Neural crest cell (in vitro differentiated cells): ENCODE measurements around the gene NRAS. TPM values are rescaled to one million over a fixed set of nuclear protein-coding genes. Genes with fewer than 3 reads are reported as not detected.
A peak's percentile ranks its signal among the peaks of the same experiment; 100 is the strongest.

ENCODE experiments used
- DNase-seq: peaks from one replicate; pipeline ENCODE4 v3.0.0; 2021; ENCODE audit warnings: low read depth, mixed read lengths, low spot score
- H3K27ac Mint-ChIP-seq: one replicate; pipeline ENCODE4 v1.8.0; 2021; ENCODE audit warnings: mild to moderate bottlenecking, mixed read lengths; ENCODE audit not compliant: unreplicated experiment
- H3K27me3 Mint-ChIP-seq: 2 replicates; pipeline ENCODE4 v1.8.0; 2021; ENCODE audit warnings: low read depth, mild to moderate bottlenecking, mixed read lengths
- H3K36me3 Mint-ChIP-seq: 2 replicates; pipeline ENCODE4 v1.8.0; 2021; ENCODE audit warnings: low read depth, mild to moderate bottlenecking, mixed read lengths
- H3K4me1 Mint-ChIP-seq: 2 replicates; pipeline ENCODE4 v1.8.0; 2021; ENCODE audit warnings: mixed read lengths
- H3K4me3 Mint-ChIP-seq: one replicate; pipeline ENCODE4 v1.8.0; 2021; ENCODE audit warnings: mild to moderate bottlenecking, mixed read lengths
- H3K9me3 Mint-ChIP-seq: 2 replicates; pipeline ENCODE4 v1.8.0; 2021; ENCODE audit warnings: mixed read lengths
- total RNA-seq: library from RNA; stranded (reverse); gene quantifications from 2 replicates; pipeline ENCODE4 v1.2.1, GENCODE V29; 2021
- TF ChIP-seq, protein P1 (sequence below): fragments of 200-600 bp; sonication (generic); conservative IDR thresholded peaks from 2 replicates; pipeline ENCODE4 v1.5.0; 2021; ENCODE audit warnings: antibody characterized with exemption, mild to moderate bottlenecking

The NRAS gene
- total RNA-seq, 1 donor from 2014 or later, result 64.8 TPM

DNA sequence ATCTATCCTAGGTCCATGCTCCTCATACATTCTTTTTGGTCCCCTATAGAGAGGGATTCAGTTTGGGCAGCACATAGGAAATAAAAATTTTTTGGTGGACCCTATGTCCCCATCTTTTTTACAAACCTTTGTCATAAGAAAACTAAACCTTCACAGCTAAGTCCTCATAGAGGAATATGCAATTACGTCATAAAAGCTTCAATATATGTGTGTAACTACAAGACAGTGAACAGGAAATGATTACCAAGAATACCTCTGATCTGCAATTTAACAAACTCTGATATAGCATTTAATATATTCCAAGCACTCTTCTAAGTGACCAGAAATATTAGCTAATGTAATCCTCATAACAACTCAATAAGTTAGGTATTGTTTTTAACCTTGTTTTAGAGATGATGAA, 40.5 kb downstream of the NRAS start:
- Mint-ChIP-seq H3K4me1 (no peaks in the 10 kb centered on the region), H3K4me3 (no peak overlapping the region), H3K36me3 (no peaks in the 10 kb centered on the region)

DNA sequence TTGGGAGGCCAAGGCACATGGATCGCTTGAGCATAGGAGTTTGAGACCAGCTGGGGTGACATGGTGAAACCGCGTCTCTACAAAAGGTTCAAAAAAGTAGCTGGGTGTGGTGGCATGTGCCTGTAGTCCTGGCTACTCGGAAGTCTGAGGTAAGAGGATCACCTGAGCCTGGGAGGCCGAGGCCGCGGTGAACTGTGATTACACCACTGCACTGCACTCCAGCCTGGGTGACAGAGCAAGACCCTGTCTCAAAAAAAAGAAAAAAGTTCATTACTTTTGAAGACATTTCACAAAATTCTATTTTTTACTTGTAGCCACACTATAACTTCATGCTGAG, 44.7 kb downstream of the NRAS start:
- H3K9me3 Mint-ChIP-seq, result no peaks in the 10 kb centered on the region
- H3K27ac Mint-ChIP-seq, result no peak overlapping the region
- DNase-seq, result no peak
- no peaks in the 10 kb centered on the region for H3K36me3 Mint-ChIP-seq
- no peak overlapping the region for H3K4me3 Mint-ChIP-seq
- H3K4me1 Mint-ChIP-seq, result peaks cover 4% of the 10 kb centered on the region
- TF ChIP-seq, protein P1, sequence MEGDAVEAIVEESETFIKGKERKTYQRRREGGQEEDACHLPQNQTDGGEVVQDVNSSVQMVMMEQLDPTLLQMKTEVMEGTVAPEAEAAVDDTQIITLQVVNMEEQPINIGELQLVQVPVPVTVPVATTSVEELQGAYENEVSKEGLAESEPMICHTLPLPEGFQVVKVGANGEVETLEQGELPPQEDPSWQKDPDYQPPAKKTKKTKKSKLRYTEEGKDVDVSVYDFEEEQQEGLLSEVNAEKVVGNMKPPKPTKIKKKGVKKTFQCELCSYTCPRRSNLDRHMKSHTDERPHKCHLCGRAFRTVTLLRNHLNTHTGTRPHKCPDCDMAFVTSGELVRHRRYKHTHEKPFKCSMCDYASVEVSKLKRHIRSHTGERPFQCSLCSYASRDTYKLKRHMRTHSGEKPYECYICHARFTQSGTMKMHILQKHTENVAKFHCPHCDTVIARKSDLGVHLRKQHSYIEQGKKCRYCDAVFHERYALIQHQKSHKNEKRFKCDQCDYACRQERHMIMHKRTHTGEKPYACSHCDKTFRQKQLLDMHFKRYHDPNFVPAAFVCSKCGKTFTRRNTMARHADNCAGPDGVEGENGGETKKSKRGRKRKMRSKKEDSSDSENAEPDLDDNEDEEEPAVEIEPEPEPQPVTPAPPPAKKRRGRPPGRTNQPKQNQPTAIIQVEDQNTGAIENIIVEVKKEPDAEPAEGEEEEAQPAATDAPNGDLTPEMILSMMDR, result no peak
- peaks cover 78% of the 10 kb centered on the region for H3K27me3 Mint-ChIP-seq

More for the DNA sequence above, 40.5 kb downstream of the NRAS start:
- TF ChIP-seq, protein P1, result no peak
- no peak for DNase-seq
- no peaks in the 10 kb centered on the region for H3K9me3 Mint-ChIP-seq
- H3K27me3 Mint-ChIP-seq, result peaks cover 79% of the 10 kb centered on the region
- no peak overlapping the region for H3K27ac Mint-ChIP-seq

DNA sequence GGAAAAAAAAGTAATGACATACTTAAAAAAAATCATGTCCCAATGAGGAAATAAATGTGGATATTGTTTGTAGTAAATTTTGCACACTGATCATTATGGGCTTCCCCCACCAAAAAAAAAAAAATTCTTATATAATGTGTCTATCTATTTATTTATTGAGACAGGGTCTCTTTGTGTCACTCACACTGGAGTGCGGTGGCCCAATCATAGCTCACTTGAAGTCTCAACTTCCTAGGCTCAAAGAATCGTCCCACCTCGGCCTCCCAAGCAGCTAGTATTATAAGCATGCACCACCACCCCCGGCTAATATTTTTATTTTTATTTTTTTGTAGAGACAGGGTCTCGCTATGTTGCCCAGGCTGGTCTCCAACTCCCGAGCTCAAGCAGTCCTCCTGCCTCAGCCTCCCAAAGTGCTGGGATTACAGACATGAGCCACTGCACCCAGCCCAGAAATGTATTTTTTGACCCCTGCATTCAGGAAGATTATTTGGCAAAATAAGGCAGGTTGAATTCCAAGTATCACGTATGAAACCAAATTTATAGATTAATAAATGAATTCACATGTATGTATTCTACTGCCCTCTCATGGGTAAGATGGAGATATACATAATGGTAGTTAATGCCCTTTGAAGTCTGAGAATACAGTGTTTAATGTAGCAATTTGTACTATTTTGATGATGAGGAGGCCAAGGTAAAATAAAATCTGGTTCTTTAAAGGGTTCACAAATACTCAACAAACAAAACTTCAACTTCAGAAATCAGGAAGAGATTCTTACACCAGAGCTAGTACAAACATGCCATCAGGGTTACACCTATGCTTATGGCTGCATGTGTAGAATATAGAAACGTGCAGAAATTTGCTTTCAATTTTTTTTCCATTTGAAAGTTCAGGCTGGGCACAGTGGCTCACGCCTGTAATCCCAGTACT, 45.3 kb downstream of the NRAS start:
- Mint-ChIP-seq H3K27ac (no peak overlapping the region), H3K36me3 (no peaks in the 10 kb centered on the region), H3K9me3 (no peaks in the 10 kb centered on the region), H3K4me3 (peak overlapping the region; percentile 45), H3K4me1 (peaks cover 4% of the 10 kb centered on the region), H3K27me3 (peaks cover 77% of the 10 kb centered on the region)
- TF ChIP-seq, protein P1, result peak; percentile 62
- DNase-seq, result no peak

DNA sequence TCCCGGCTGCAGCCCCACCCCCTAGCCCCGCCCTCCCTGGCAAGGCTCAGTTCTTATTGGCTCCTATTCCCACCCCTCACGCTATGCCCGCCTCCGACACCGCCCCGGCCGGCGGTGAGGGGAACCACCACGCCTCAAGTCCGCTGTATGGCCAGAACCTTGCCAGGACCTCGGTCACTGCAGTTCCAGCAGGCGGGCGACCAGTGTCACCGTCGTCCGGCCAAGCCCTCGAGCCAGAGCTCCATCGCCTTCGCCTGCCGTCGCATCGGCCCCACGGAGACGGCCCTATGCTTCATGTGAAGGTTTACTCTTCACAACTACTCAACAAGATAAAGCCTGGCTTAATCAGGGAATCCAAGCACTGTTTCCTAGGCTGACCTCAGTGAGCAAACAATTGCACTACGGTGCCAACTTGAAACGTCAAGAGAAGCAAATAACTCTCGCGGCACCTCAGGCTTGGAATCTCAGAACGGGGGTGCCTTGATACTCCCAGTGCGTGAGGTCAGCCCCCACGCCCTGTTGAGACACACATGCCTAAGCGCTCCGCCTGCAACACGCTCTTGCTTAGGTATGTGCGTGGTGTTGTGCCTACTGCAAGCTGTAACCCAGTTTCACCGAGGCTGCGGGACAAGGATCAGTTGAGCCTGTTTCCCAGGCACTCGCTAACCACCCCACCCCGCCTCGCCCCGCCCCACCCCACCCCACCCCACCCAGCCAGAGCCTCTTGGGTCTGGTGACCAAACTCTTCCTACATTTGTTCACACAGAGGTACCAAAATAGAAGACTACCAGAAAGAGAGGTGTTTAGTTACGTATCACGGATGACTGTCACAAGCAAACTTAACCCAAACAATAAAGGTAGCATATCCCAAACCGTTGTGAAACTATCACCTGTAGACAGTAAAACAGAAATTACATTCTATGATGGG, 46.2 kb downstream of the NRAS start:
- H3K4me1 Mint-ChIP-seq, result peaks cover 4% of the 10 kb centered on the region
- peaks cover 76% of the 10 kb centered on the region for H3K27me3 Mint-ChIP-seq
- H3K36me3 Mint-ChIP-seq, result no peaks in the 10 kb centered on the region
- TF ChIP-seq, protein P1, result peak; percentile 18
- peak overlapping the region; percentile 95 for H3K4me3 Mint-ChIP-seq
- H3K9me3 Mint-ChIP-seq, result no peaks in the 10 kb centered on the region
- peak; percentile 74 for DNase-seq
- no peak overlapping the region for H3K27ac Mint-ChIP-seq

DNA sequence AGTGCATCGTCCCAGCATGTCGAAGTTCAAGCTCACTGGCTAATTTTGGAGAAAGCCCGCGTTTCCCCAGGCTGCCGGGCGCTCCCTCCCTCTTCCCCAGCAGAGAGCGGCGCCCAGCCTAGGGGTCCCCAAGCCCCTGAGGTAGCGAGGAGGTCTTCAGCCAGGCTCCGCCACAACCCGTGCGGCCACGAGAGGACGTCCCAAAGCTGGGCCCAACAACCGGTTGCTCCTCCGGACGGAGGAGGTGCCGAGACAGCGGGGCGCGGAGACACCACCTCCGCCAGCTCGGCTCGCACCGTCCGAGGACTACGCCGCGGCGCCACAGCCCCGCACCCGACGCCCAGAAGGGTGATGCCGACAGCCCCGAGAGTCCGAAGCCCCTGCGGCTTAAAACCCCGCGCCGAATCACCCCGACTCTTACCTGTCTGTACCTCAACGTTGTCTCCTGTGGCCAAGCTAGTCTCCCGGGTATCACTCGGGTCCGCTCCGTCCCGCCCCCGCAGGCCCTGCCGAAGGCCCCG, 46.9 kb downstream of the NRAS start, which contains the start of gene DENND2C:
DENND2C (minus strand) TSS at position 488 of the 521 bp plus-strand sequence. CDS start 44,065 bp downstream, outside the sequence.
- H3K27me3 Mint-ChIP-seq, result peaks cover 70% of the 10 kb centered on the region
- peaks cover 4% of the 10 kb centered on the region for H3K4me1 Mint-ChIP-seq
- TF ChIP-seq, protein P1, result peak; percentile 14
- no peaks in the 10 kb centered on the region for H3K9me3 Mint-ChIP-seq
- no peak for DNase-seq
- peak within 1 kb of the TSS; percentile 95 for H3K4me3 Mint-ChIP-seq
- no peak within 1 kb of the TSS for H3K27ac Mint-ChIP-seq
- no peaks in the 10 kb centered on the region for H3K36me3 Mint-ChIP-seq
